ENCODE measurements around the gene ALDOA.

- no peak for TF ChIP-seq CTCF (IDR thresholded peaks at IDR 0.05)
- TF ChIP-seq POLR2A (IDR thresholded peaks at IDR 0.05): no peak
These were observed 35.4 kb upstream of the ALDOA start for GRCh38 chr16:30030011-30030685.

Measured in thyroid gland (tissue), 4 donors.